ENCODE results near the gene MUC21. TPM values are rescaled to one million over a fixed set of nuclear protein-coding genes. Genes with fewer than 3 reads are reported as not detected.

MUC21 gene
- total RNA-seq, 6 experiments from 2014 or later: not detected

DNA sequence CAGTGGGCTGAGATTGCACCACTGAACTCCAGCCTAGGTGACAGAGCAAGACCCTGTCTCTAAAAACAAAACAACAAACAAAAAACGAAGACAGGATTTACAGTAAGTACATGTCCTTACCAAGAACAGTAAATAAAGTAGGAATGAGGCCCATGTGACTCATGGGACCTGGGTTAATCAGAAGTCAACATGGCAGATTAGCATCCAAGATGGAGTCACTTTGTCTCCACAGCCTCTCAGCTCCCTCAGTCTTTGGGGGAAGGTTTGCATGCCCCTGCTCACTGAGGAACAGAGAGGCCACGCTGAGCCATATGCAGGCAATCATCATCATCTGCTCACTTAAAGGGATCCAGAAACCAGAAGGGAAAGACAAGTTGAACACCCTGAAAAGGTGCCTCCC lies 19.0 kb downstream of the MUC21 start:
- H3K27me3 Mint-ChIP-seq (ENCODE audit: insufficient read depth): peaks cover 7% of the 10 kb centered on the region
- H3K9me3 Mint-ChIP-seq: no peaks in the 10 kb centered on the region
- no peak overlapping the region for H3K27ac Mint-ChIP-seq
- H3K4me1 Mint-ChIP-seq (ENCODE audit: low read depth): peaks cover 4% of the 10 kb centered on the region
- no peak overlapping the region for H3K4me3 Mint-ChIP-seq
- no peaks in the 10 kb centered on the region for H3K36me3 Mint-ChIP-seq (ENCODE audit: low read depth)
- TF ChIP-seq, protein P1, sequence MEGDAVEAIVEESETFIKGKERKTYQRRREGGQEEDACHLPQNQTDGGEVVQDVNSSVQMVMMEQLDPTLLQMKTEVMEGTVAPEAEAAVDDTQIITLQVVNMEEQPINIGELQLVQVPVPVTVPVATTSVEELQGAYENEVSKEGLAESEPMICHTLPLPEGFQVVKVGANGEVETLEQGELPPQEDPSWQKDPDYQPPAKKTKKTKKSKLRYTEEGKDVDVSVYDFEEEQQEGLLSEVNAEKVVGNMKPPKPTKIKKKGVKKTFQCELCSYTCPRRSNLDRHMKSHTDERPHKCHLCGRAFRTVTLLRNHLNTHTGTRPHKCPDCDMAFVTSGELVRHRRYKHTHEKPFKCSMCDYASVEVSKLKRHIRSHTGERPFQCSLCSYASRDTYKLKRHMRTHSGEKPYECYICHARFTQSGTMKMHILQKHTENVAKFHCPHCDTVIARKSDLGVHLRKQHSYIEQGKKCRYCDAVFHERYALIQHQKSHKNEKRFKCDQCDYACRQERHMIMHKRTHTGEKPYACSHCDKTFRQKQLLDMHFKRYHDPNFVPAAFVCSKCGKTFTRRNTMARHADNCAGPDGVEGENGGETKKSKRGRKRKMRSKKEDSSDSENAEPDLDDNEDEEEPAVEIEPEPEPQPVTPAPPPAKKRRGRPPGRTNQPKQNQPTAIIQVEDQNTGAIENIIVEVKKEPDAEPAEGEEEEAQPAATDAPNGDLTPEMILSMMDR (IDR thresholded peaks at IDR 0.05): no peak
- DNase-seq: no peak

- no peak overlapping the region for H3K4me3 Mint-ChIP-seq
- no peak for DNase-seq
- no peaks in the 10 kb centered on the region for H3K9me3 Mint-ChIP-seq
- H3K36me3 Mint-ChIP-seq (ENCODE audit: low read depth): no peaks in the 10 kb centered on the region
- H3K27ac Mint-ChIP-seq: no peak overlapping the region
- H3K4me1 Mint-ChIP-seq (ENCODE audit: low read depth): peaks cover 14% of the 10 kb centered on the region
- peaks cover 10% of the 10 kb centered on the region for H3K27me3 Mint-ChIP-seq (ENCODE audit: insufficient read depth)
- TF ChIP-seq, protein P1 (IDR thresholded peaks at IDR 0.05): no peak
Observed at GRCh38 chr6:31004794-31005193, 21.3 kb downstream of the MUC21 start.

DNA sequence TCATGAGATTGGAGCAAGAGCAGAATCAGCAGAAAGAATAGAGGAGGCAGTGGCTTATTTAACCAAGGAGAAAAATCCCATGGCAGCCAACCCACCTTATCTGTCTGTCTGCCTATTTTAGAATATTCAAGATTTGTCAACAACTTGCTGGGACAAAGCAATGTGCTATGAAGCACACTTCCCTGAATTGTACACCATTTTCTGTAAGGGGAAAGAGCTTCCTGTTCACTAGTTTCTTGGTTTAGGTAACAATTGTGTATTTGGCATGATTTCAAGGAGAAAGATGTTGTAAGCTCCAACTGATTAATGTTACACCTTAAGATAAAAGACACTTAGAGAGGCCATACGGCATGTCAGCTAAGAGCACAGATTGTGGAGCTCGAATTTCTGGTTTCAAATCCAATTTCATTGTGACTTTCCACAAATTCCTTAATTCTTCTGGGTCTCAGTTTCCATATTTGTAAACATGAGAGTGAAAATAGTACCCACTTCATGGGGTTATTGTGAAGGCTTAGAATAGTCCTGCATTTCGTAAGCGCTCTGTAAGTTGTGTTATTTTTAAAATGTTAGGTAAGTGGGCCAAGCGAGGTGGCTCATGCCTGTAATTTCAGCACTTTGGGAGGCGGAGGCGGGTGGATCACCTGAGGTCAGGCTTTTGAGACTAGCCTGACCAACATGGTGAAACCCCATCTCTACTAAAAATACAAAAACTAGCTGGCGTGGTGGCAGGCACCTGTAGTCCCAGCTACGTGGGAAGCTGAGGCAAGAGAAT lies 21.9 kb downstream of the MUC21 start:
- no peak for DNase-seq
- H3K36me3 Mint-ChIP-seq (ENCODE audit: low read depth): no peaks in the 10 kb centered on the region
- H3K4me1 Mint-ChIP-seq (ENCODE audit: low read depth): peaks cover 14% of the 10 kb centered on the region
- H3K9me3 Mint-ChIP-seq: no peaks in the 10 kb centered on the region
- no peak overlapping the region for H3K4me3 Mint-ChIP-seq
- TF ChIP-seq, protein P1 (IDR thresholded peaks at IDR 0.05): no peak
- no peak overlapping the region for H3K27ac Mint-ChIP-seq
- H3K27me3 Mint-ChIP-seq (ENCODE audit: insufficient read depth): peaks cover 13% of the 10 kb centered on the region

GRCh38 chr6:31007694-31008093 lies 24.2 kb downstream of the MUC21 start:
- Mint-ChIP-seq H3K27ac (no peak overlapping the region), H3K4me1 (ENCODE audit: low read depth) (peaks cover 14% of the 10 kb centered on the region)

GRCh38 chr6:31008165-31008564 lies 24.6 kb downstream of the MUC21 start:
- TF ChIP-seq, protein P1 (IDR thresholded peaks at IDR 0.05): no peak; the same call in 1 of the 2 replicates
- Mint-ChIP-seq H3K27ac (no peak overlapping the region), H3K4me3 (no peak overlapping the region)

More at GRCh38 chr6:31007694-31008093, 24.2 kb downstream of the MUC21 start:
- Mint-ChIP-seq H3K4me3 (no peak overlapping the region), H3K27me3 (ENCODE audit: insufficient read depth) (peaks cover 14% of the 10 kb centered on the region), H3K36me3 (ENCODE audit: low read depth) (no peaks in the 10 kb centered on the region; the same call in 1 of the 2 replicates), H3K9me3 (no peaks in the 10 kb centered on the region)
- TF ChIP-seq, protein P1 (IDR thresholded peaks at IDR 0.05): no peak
- peak; percentile 67 for DNase-seq

More at GRCh38 chr6:31008165-31008564, 24.6 kb downstream of the MUC21 start:
- H3K9me3 Mint-ChIP-seq: no peaks in the 10 kb centered on the region
- peaks cover 18% of the 10 kb centered on the region for H3K27me3 Mint-ChIP-seq (ENCODE audit: insufficient read depth)
- H3K36me3 Mint-ChIP-seq (ENCODE audit: low read depth): no peaks in the 10 kb centered on the region; the same call in 1 of the 2 replicates
- no peak for DNase-seq
- peaks cover 14% of the 10 kb centered on the region for H3K4me1 Mint-ChIP-seq (ENCODE audit: low read depth)
